Subcutaneous abdominal adipose tissue (tissue), 5 donors: Measurements from ENCODE around the gene TPPP.

Experiments used
- H3K27ac ChIP-seq: one replicate; pipeline ENCODE4 v1.7.0; 2013; ENCODE audit warnings: low read depth, mild to moderate bottlenecking, inconsistent platforms, low read length, moderate library complexity
- H3K27me3 ChIP-seq, 5 donors: one replicate each; pipeline ENCODE4 v1.7.0; 2013; ENCODE audit warnings: low read length in 5 of 5, inconsistent platforms in 1 of 5; ENCODE audit not compliant: control insufficient read depth in 5 of 5, insufficient read depth in 4 of 5
- H3K36me3 ChIP-seq, 5 donors: one replicate each; pipeline ENCODE4 v1.7.0; 2013; ENCODE audit warnings: low read length in 5 of 5; ENCODE audit not compliant: control insufficient read depth in 5 of 5, insufficient read depth in 5 of 5
- H3K4me1 ChIP-seq, 5 donors: one replicate each; pipeline ENCODE4 v1.7.0; 2013; ENCODE audit warnings: low read length in 5 of 5, mild to moderate bottlenecking in 3 of 5, moderate library complexity in 1 of 5; ENCODE audit not compliant: control insufficient read depth in 5 of 5, insufficient read depth in 5 of 5
- H3K4me3 ChIP-seq, 5 donors: one replicate each; pipeline ENCODE4 v1.7.0; 2013; ENCODE audit warnings: low read length in 5 of 5, low read depth in 1 of 5
- H3K9ac ChIP-seq, 5 donors: one replicate each; pipeline ENCODE4 v1.7.0; 2013; ENCODE audit warnings: low read length in 5 of 5, mild to moderate bottlenecking in 4 of 5, moderate library complexity in 3 of 5
- H3K9me3 ChIP-seq, 5 donors: one replicate each; pipeline ENCODE4 v1.7.0; 2013; ENCODE audit warnings: low read length in 5 of 5; ENCODE audit not compliant: control insufficient read depth in 5 of 5
- donor health status: healthy.
- donor health status: healthy.
- donor health status: healthy.
- donor health status: healthy.
- donor health status: healthy.

Gene TPPP

DNA sequence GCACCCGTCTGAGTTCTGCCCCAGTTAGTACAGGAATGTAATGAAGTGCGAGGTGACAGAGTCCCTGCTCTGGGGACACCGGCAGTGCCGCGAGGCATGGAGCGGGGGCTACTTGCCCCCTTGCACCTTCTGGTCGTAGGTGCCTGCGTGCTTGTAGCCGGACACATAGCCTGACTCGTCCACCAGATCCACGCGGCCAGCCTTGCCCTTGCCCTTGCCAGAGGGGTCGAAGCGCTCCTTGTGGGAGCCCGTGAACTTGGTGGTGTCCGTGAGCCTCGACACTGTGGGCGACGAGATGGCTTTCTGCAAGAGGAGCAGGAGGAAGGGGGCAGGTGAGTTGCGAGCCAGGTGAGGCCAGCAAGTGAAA lies 28.2 kb downstream of the TPPP start:
- H3K27me3 ChIP-seq = no peaks in the 10 kb centered on the region
- H3K36me3 ChIP-seq = peaks cover 0 to 53% (median 35%) of the 10 kb centered on the region in 5 donors
- no peaks in the 10 kb centered on the region for H3K9me3 ChIP-seq
- H3K4me1 ChIP-seq = peaks cover 0 to 4% (median 0%) of the 10 kb centered on the region in 5 donors
- no peak overlapping the region for H3K4me3 ChIP-seq
- no peak overlapping the region for H3K27ac ChIP-seq
- H3K9ac ChIP-seq = no peak overlapping the region

DNA sequence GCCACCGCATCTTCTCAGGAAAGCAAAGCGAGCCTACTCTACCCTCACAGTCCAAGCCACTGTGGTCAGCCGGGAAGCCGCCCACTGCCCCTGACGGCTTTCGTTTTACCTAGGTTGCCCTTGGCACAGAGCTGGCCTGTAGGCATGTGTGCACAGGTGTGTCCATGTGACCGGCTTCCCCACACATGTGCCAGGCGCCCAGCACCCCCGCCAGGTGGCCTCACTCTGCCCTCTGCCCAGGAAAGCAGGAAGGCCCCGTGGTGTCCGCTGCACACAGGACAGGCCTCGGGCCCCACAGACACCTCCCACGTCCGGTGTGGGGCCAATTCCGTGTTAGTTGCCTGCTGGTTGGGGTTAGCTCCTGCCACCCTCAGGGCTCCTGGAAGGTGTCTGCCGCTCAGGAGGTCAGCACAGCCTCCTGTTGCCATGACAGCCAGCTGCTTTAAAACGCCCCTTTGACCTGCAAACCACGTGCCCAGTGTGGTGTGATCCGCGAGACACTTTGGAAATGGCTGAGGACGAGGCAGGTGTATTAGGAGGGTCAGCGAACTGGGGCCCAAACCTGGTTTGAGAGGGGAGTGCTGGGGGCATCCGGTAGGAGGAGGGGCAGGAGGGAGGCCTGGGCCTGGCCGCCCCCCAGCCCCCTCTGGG lies 28.7 kb downstream of the TPPP start:
- peaks cover 0 to 57% (median 35%) of the 10 kb centered on the region in 5 donors for H3K36me3 ChIP-seq
- H3K4me1 ChIP-seq = peaks cover 0 to 4% (median 0%) of the 10 kb centered on the region in 5 donors
- H3K9ac ChIP-seq = no peak overlapping the region
- no peaks in the 10 kb centered on the region for H3K9me3 ChIP-seq
- no peak overlapping the region for H3K27ac ChIP-seq
- H3K27me3 ChIP-seq = no peaks in the 10 kb centered on the region
- no peak overlapping the region for H3K4me3 ChIP-seq

DNA sequence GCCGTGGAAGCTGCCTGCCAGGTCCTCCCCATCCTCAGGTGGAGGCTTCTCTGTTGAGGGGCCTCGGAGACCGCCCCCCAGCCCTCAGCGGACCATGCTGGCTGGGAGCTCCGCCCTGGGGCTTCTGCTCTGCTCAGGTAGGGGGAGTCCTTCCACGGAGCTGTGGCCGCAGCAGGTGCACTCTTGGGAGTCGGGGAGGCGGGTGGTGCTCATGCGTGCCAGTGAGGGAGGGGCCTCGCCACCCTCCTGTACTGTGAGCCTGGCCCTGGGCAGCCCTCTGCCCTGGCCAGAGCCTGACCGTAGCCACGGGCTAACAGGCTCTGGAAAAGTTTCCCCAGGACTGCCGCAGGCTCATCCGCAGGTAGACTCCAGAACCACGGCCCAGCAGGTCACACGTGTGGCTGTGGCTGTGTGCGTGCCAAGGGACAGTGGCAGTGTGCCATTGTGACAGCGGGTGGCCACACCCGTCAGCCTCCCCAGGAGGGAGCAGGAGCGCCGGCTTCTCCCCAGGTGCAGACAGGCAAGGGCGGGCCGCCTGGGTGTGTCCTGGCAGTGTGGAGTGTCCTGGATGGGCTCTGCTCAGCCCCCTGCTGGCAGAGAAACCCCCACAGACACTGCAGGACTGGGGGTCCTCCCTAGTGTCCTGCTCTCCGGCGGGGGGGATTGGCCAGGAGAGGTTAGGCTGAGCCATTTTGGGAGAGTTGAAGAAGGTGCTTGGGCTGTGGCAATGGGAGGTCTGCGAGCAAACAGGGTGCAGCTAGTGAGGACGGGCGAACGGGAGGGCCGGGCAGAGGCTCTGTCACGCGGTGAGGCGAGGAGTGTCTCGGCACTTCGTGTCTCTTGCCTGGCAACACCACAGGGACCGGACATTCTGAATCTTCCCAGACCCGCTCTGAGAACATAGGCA lies 29.5 kb downstream of the TPPP start:
- H3K4me3 ChIP-seq = no peak overlapping the region
- H3K27me3 ChIP-seq = no peaks in the 10 kb centered on the region
- H3K9me3 ChIP-seq = no peaks in the 10 kb centered on the region
- H3K9ac ChIP-seq = no peak overlapping the region
- H3K36me3 ChIP-seq = peaks cover 0 to 62% (median 35%) of the 10 kb centered on the region in 5 donors
- no peaks in the 10 kb centered on the region for H3K4me1 ChIP-seq
- no peak overlapping the region for H3K27ac ChIP-seq

- no peak overlapping the region for H3K4me3 ChIP-seq
- H3K9me3 ChIP-seq = peaks cover 0 to 3% (median 0%) of the 10 kb centered on the region in 5 donors
- no peaks in the 10 kb centered on the region for H3K27me3 ChIP-seq
- H3K27ac ChIP-seq = no peak overlapping the region
- H3K36me3 ChIP-seq = peaks cover 0 to 64% (median 38%) of the 10 kb centered on the region in 5 donors
- no peaks in the 10 kb centered on the region for H3K4me1 ChIP-seq
- H3K9ac ChIP-seq = no peak overlapping the region
These were observed 30.3 kb downstream of the TPPP start for GRCh38 chr5:662751-663435.

- Histone ChIP-seq H3K9ac (no peak overlapping the region), H3K4me1 (no peaks in the 10 kb centered on the region), H3K27me3 (no peaks in the 10 kb centered on the region), H3K4me3 (no peak overlapping the region), H3K36me3 (peaks cover 0 to 71% (median 42%) of the 10 kb centered on the region in 5 donors), H3K9me3 (peaks cover 0 to 4% (median 0%) of the 10 kb centered on the region in 5 donors), H3K27ac (no peak overlapping the region)
These were observed 31.0 kb downstream of the TPPP start for GRCh38 chr5:661891-662750.

- H3K9ac ChIP-seq = no peak overlapping the region
- H3K27me3 ChIP-seq = no peaks in the 10 kb centered on the region
- H3K36me3 ChIP-seq = peaks cover 0 to 65% (median 41%) of the 10 kb centered on the region in 5 donors
- H3K9me3 ChIP-seq = peaks cover 0 to 4% (median 0%) of the 10 kb centered on the region in 5 donors
- no peak overlapping the region for H3K4me3 ChIP-seq
- H3K27ac ChIP-seq = no peak overlapping the region
- H3K4me1 ChIP-seq = no peaks in the 10 kb centered on the region
These were observed 32.6 kb downstream of the TPPP start for GRCh38 chr5:660491-661030.

DNA sequence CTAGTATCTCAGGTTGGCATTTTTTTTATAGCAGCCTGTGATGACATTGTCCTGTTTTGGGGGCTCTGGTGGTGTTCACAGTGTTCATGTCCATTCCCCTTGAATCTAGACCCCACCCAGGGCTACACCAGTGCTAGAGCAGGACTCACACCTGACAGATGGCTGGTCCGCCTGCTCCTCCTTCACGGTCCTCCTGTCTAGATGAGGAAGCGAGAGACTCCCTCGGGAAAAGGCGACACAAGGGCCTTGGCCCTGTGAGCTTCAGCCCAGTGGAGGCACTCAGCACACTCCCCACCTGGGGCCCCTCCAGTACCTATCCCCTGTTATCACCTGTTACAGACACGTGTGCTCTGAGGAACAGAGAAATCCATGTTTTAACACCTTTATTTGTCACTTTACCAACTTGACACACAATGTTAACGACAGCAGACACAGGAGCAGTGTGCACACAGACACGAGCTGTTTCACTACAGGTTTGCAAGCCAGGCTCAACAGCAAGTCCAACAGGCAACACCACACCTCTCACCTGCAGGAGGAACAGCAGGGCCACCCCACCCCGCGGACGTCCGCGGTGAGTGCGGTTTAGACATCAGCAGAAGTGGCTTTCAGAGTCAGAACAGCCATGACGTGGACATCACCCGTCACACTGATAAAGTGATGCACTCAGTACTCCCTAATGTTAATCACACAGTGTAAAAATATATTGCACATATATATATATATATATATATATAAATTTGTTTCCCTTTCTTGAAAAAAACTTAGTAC lies 33.5 kb downstream of the TPPP start:
- Histone ChIP-seq H3K4me1 (no peaks in the 10 kb centered on the region), H3K27me3 (no peaks in the 10 kb centered on the region), H3K9me3 (peaks cover 0 to 4% (median 0%) of the 10 kb centered on the region in 5 donors), H3K4me3 (no peak overlapping the region), H3K36me3 (peaks cover 0 to 58% (median 35%) of the 10 kb centered on the region in 5 donors), H3K9ac (no peak overlapping the region), H3K27ac (no peak overlapping the region)

GRCh38 chr5:658103-658502 lies 35.0 kb downstream of the TPPP start:
- H3K27me3 ChIP-seq = no peaks in the 10 kb centered on the region
- H3K36me3 ChIP-seq = peaks cover 0 to 44% (median 25%) of the 10 kb centered on the region in 5 donors
- no peaks in the 10 kb centered on the region for H3K4me1 ChIP-seq
- no peak overlapping the region for H3K27ac ChIP-seq
- peaks cover 0 to 4% (median 0%) of the 10 kb centered on the region in 5 donors for H3K9me3 ChIP-seq
- H3K4me3 ChIP-seq = no peak overlapping the region
- H3K9ac ChIP-seq = no peak overlapping the region

DNA sequence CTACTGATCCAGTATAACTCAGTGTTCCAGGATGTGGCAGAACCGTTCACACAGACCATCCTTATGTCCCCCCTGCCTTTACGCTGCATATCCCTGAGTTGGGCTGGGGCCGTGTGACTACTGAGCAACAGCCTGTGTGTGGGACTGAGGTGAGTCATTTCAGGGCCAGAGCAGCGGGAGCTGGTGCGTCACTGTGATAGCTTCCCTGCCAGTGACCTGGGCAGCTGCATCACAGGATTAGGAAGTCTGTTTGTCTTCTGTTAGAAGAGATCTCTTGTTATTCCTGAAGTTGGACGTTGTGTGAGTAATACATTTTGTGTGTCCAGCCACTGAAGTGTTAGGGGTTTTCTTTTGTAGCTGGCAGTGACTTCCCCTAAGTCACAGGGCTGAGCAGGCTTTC lies 35.6 kb downstream of the TPPP start:
- Histone ChIP-seq H3K36me3 (peaks cover 0 to 45% (median 23%) of the 10 kb centered on the region in 5 donors), H3K9ac (no peak overlapping the region), H3K27ac (no peak overlapping the region), H3K4me1 (no peaks in the 10 kb centered on the region), H3K9me3 (peaks cover 0 to 4% (median 0%) of the 10 kb centered on the region in 5 donors), H3K4me3 (no peak overlapping the region), H3K27me3 (no peaks in the 10 kb centered on the region)
